Measurements from ENCODE around the gene ARL6IP5.

Gene ARL6IP5

DNA sequence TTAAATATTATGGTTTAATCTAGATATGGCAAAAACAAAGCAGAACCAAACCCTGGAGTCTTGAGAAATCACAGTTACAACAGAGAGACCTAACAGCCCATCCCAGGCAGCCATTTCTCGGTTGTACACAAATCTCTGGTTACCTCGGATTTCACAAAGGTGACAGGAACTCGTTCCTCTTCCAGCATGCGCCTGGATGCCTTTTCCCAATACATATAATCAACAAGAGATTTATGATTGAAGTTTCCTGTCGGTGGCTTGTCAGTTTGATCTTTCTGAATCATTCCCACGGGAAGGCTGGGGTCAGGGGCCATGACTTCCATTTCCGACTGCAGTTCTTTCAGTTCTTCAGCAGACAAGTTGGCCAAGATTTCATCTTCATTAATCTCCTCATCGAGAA, 37.2 kb downstream of the ARL6IP5 start:
- TF ChIP-seq ZFP30 (CRISPR knock-in tag; IDR thresholded peaks at IDR 0.05) = no peak
- TF ChIP-seq OSR1 (CRISPR knock-in tag; IDR thresholded peaks at IDR 0.05) = no peak
- no peak for TF ChIP-seq ISL1 (CRISPR knock-in tag; IDR thresholded peaks at IDR 0.05)
- TF ChIP-seq CSRNP3 (CRISPR knock-in tag; IDR thresholded peaks at IDR 0.05) = no peak
- TF ChIP-seq BACH2 (CRISPR knock-in tag; IDR thresholded peaks at IDR 0.05; ENCODE audit: borderline replicate concordance) = no peak
- TF ChIP-seq RARB (CRISPR knock-in tag; IDR thresholded peaks at IDR 0.05) = no peak
- ATAC-seq = no peak

DNA sequence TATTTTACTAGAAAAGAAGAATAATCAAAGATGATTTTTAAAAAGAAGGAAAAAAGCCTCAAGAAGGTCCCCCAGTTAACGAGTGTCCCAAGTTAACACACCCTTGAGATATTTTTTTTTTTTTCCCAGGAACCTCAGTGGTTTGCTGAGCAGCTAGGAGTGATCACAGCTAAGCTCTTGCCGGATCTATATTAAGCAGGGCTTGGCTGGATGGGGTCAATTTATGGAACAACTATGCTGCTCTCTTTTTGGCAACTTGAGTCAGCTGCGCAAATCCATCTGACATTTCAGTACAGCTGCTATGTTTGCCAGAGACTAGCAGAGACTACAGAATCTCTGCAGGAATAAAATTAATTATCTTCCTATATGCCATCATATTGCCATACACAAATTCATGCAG, 37.7 kb downstream of the ARL6IP5 start, which contains the start of gene LMOD3:
Gene LMOD3, minus strand, starts transcription at position 193 of the 400 bp plus-strand sequence. CDS start 209 bp downstream, outside the sequence.
- TF ChIP-seq CSDC2 (CRISPR knock-in tag; IDR thresholded peaks at IDR 0.05) = no peak
- no peak for TF ChIP-seq PPARA (CRISPR knock-in tag; IDR thresholded peaks at IDR 0.05; ENCODE audit: borderline replicate concordance)
- no peak for TF ChIP-seq TOX (CRISPR knock-in tag; IDR thresholded peaks at IDR 0.05; ENCODE audit: borderline replicate concordance)
- no peak for TF ChIP-seq CSRNP3 (CRISPR knock-in tag; IDR thresholded peaks at IDR 0.05)
- no peak for TF ChIP-seq BACH2 (CRISPR knock-in tag; IDR thresholded peaks at IDR 0.05; ENCODE audit: borderline replicate concordance)
- TF ChIP-seq ZNF8 (CRISPR knock-in tag; IDR thresholded peaks at IDR 0.05) = no peak
- no peak for TF ChIP-seq ARNTL (CRISPR knock-in tag; IDR thresholded peaks at IDR 0.05; ENCODE audit: borderline replicate concordance, low read depth)
- no peak for TF ChIP-seq TCF4 (CRISPR knock-in tag; IDR thresholded peaks at IDR 0.05; ENCODE audit: borderline replicate concordance)
- no peak for TF ChIP-seq ISL1 (CRISPR knock-in tag; IDR thresholded peaks at IDR 0.05)
- no peak for TF ChIP-seq ZC3H10 (CRISPR knock-in tag; IDR thresholded peaks at IDR 0.05)
- no peak for TF ChIP-seq ZNF70 (CRISPR knock-in tag; IDR thresholded peaks at IDR 0.05)
- TF ChIP-seq SNAI2 (CRISPR knock-in tag; IDR thresholded peaks at IDR 0.05) = no peak
- no peak for TF ChIP-seq OSR1 (CRISPR knock-in tag; IDR thresholded peaks at IDR 0.05)
- TF ChIP-seq, protein P1, sequence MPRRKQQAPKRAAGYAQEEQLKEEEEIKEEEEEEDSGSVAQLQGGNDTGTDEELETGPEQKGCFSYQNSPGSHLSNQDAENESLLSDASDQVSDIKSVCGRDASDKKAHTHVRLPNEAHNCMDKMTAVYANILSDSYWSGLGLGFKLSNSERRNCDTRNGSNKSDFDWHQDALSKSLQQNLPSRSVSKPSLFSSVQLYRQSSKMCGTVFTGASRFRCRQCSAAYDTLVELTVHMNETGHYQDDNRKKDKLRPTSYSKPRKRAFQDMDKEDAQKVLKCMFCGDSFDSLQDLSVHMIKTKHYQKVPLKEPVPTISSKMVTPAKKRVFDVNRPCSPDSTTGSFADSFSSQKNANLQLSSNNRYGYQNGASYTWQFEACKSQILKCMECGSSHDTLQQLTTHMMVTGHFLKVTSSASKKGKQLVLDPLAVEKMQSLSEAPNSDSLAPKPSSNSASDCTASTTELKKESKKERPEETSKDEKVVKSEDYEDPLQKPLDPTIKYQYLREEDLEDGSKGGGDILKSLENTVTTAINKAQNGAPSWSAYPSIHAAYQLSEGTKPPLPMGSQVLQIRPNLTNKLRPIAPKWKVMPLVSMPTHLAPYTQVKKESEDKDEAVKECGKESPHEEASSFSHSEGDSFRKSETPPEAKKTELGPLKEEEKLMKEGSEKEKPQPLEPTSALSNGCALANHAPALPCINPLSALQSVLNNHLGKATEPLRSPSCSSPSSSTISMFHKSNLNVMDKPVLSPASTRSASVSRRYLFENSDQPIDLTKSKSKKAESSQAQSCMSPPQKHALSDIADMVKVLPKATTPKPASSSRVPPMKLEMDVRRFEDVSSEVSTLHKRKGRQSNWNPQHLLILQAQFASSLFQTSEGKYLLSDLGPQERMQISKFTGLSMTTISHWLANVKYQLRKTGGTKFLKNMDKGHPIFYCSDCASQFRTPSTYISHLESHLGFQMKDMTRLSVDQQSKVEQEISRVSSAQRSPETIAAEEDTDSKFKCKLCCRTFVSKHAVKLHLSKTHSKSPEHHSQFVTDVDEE (CRISPR knock-in tag; IDR thresholded peaks at IDR 0.05) = no peak
- TF ChIP-seq PATZ1 (CRISPR knock-in tag; IDR thresholded peaks at IDR 0.05; ENCODE audit: borderline replicate concordance) = no peak
- ATAC-seq = no peak

- ATAC-seq = no peak
- TF ChIP-seq ZFP3 (CRISPR knock-in tag; IDR thresholded peaks at IDR 0.05) (no peak), RARB (CRISPR knock-in tag; IDR thresholded peaks at IDR 0.05) (no peak), ESRRG (CRISPR knock-in tag; IDR thresholded peaks at IDR 0.05) (no peak), ZNF565 (CRISPR knock-in tag; conservative IDR thresholded peaks at IDR 0.05; ENCODE audit: low read depth) (no peak), TOX (CRISPR knock-in tag; IDR thresholded peaks at IDR 0.05; ENCODE audit: borderline replicate concordance) (no peak), ZNF70 (CRISPR knock-in tag; IDR thresholded peaks at IDR 0.05) (no peak), BACH2 (CRISPR knock-in tag; IDR thresholded peaks at IDR 0.05; ENCODE audit: borderline replicate concordance) (no peak), ISL1 (CRISPR knock-in tag; IDR thresholded peaks at IDR 0.05) (no peak), ZNF8 (CRISPR knock-in tag; IDR thresholded peaks at IDR 0.05) (no peak), GLIS3 (CRISPR knock-in tag; IDR thresholded peaks at IDR 0.05) (no peak), PATZ1 (CRISPR knock-in tag; IDR thresholded peaks at IDR 0.05; ENCODE audit: borderline replicate concordance) (no peak), POU6F1 (CRISPR knock-in tag; IDR thresholded peaks at IDR 0.05; ENCODE audit: borderline replicate concordance, low read depth) (no peak), CREB5 (CRISPR knock-in tag; IDR thresholded peaks at IDR 0.05; ENCODE audit: low read depth) (no peak), SNAI2 (CRISPR knock-in tag; IDR thresholded peaks at IDR 0.05) (no peak), ARNTL (CRISPR knock-in tag; IDR thresholded peaks at IDR 0.05; ENCODE audit: borderline replicate concordance, low read depth) (no peak)
Measured at GRCh38 chr3:69126216-69126615, 41.5 kb downstream of the ARL6IP5 start.

All from SK-N-SH treated with all-trans-retinoic acid at 6 μM for 48 hours (cell line).